GM18907 (cell line): ENCODE data around the gene RALGPS1.

Source experiments
- ATAC-seq: cut with Tn5 transposase; IDR thresholded peaks from one replicate; pipeline ENCODE4 v1.9.1; 2021; ENCODE audit warnings: mild to moderate bottlenecking, moderate library complexity; ENCODE audit not compliant: unreplicated experiment

The RALGPS1 gene

GRCh38 chr9:126953041-126953809, 38.6 kb downstream of the RALGPS1 start:
- no peak for ATAC-seq

- no peak for ATAC-seq
These were observed 41.2 kb downstream of the RALGPS1 start for GRCh38 chr9:126955811-126956210.

GRCh38 chr9:126956917-126957686, 42.5 kb downstream of the RALGPS1 start:
- ATAC-seq, result no peak

- ATAC-seq, result no peak
These were observed 43.1 kb downstream of the RALGPS1 start for GRCh38 chr9:126957687-126958053.

- ATAC-seq, result no peak
These were observed 44.8 kb downstream of the RALGPS1 start for GRCh38 chr9:126959336-126959735.

- ATAC-seq, result no peak
These were observed 45.3 kb downstream of the RALGPS1 start for GRCh38 chr9:126959917-126960316.

GRCh38 chr9:126962336-126962735, 47.8 kb downstream of the RALGPS1 start:
- ATAC-seq, result no peak

- ATAC-seq, result no peak
These were observed 50.5 kb downstream of the RALGPS1 start for GRCh38 chr9:126965077-126965476.

GRCh38 chr9:126965541-126966428, 51.2 kb downstream of the RALGPS1 start:
- no peak for ATAC-seq

- ATAC-seq, result no peak
These were observed 56.7 kb downstream of the RALGPS1 start for GRCh38 chr9:126971261-126971660.

GRCh38 chr9:126973651-126974529, 59.3 kb downstream of the RALGPS1 start:
- no peak for ATAC-seq

GRCh38 chr9:126974594-126974993, 60.0 kb downstream of the RALGPS1 start:
- no peak for ATAC-seq

GRCh38 chr9:126975327-126976220, 61.0 kb downstream of the RALGPS1 start:
- ATAC-seq, result no peak

- ATAC-seq, result no peak
These were observed 64.9 kb downstream of the RALGPS1 start for GRCh38 chr9:126979461-126979860.

GRCh38 chr9:126980231-126980630, 65.6 kb downstream of the RALGPS1 start:
- no peak for ATAC-seq

GRCh38 chr9:126981218-126981617, 66.6 kb downstream of the RALGPS1 start:
- no peak for ATAC-seq

GRCh38 chr9:126982215-126983002, 67.8 kb downstream of the RALGPS1 start:
- ATAC-seq, result no peak

GRCh38 chr9:126983767-126984166, 69.2 kb downstream of the RALGPS1 start:
- no peak for ATAC-seq

- no peak for ATAC-seq
These were observed 70.4 kb downstream of the RALGPS1 start for GRCh38 chr9:126984969-126985368.
